22Rv1 (cell line): ENCODE results near the gene PCDHGA9.
A peak's percentile ranks its signal among the peaks of the same experiment; 100 is the strongest.
"Not testable (repeated sequence)": the region's sequence is repeated elsewhere in the genome, so short reads cannot be mapped to it uniquely, and the experiment has no call there.

Experiments
- H3K27ac ChIP-seq: fragments of 450-650 bp; 2 replicates; pipeline ENCODE4 v1.5.1; 2017
- CTCF ChIP-seq: fragments of 450-650 bp; IDR thresholded peaks from 2 replicates; pipeline ENCODE4 v1.5.1; 2017; ENCODE audit warnings: mild to moderate bottlenecking
- ZFX ChIP-seq: fragments of 450-650 bp; IDR thresholded peaks from 2 replicates; pipeline ENCODE4 v1.6.1; 2017; ENCODE audit warnings: antibody characterized with exemption, borderline replicate concordance

The PCDHGA9 gene

GRCh38 chr5:141421489-141421855, 18.9 kb downstream of the PCDHGA9 start:
- no peak overlapping the region for H3K27ac ChIP-seq
- TF ChIP-seq ZFX (no peak), CTCF (no peak)

- no peak for TF ChIP-seq ZFX
- no peak for TF ChIP-seq CTCF
- no peak overlapping the region for H3K27ac ChIP-seq
Observed at GRCh38 chr5:141422742-141423291, 20.2 kb downstream of the PCDHGA9 start.

GRCh38 chr5:141427783-141428426, 25.3 kb downstream of the PCDHGA9 start:
- no peak overlapping the region for H3K27ac ChIP-seq

GRCh38 chr5:141430332-141431113, 27.9 kb downstream of the PCDHGA9 start, which contains the start of gene PCDHGA12:
Gene PCDHGA12, plus strand, starts transcription at chr5:141430507. Its CDS starts 253 bp downstream, at chr5:141430760.
- TF ChIP-seq ZFX = no peak
- peak; percentile 74 for TF ChIP-seq CTCF
- no peak within 1 kb of the TSS for H3K27ac ChIP-seq

More at GRCh38 chr5:141427783-141428426, 25.3 kb downstream of the PCDHGA9 start:
- TF ChIP-seq CTCF (no peak), ZFX (no peak)

- no peak overlapping the region for H3K27ac ChIP-seq
- TF ChIP-seq CTCF = no peak
- no peak for TF ChIP-seq ZFX
Observed at GRCh38 chr5:141431286-141431685, 28.7 kb downstream of the PCDHGA9 start.

- H3K27ac ChIP-seq = not testable (repeated sequence)
Observed at GRCh38 chr5:141432308-141432707, 29.7 kb downstream of the PCDHGA9 start.

GRCh38 chr5:141432726-141433125, 30.1 kb downstream of the PCDHGA9 start:
- H3K27ac ChIP-seq = not testable (repeated sequence)

GRCh38 chr5:141434006-141434405, 31.4 kb downstream of the PCDHGA9 start:
- TF ChIP-seq ZFX = no peak
- TF ChIP-seq CTCF = no peak
- H3K27ac ChIP-seq = no peak overlapping the region
